ENCODE data around the gene PDGFC.

Gene PDGFC

DNA sequence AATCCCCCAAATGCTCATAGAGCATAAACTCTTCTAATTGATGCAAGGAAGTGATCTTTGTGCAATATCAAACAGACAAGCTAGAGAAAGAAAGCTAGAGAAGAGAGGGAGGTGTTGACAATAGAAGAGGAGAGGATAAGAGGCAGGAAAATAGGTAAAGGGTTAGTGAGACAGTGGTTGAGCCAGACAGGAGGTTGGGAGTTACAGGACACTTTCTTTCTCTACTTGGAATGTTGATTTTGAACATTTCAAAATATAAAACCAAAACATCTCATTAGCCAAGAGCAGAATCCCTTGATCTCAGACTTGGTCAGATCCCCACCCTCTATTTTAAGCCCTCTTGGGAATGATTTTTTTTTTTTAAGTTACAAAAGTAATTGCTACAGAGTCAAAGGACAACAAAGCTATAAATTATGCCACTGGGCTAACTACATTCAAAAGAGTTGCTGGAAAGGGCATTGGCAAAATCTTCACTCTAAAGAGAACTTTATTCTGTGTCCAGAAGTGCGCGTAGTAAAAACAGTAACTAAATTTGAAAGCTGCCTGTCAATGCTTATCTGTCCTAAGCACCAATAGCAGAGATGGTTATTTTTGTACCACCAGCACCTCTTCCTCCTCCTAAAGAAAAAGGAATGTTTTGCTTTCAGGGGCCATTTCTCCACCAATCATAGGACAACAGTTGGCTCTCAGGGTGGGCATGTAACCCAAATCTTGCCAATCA lies 133.8 kb downstream of the PDGFC start:
- FAIRE-seq (no peak), DNase-seq (ENCODE audit: insufficient read length, low spot score) (no peak)
- TF ChIP-seq, protein P1, sequence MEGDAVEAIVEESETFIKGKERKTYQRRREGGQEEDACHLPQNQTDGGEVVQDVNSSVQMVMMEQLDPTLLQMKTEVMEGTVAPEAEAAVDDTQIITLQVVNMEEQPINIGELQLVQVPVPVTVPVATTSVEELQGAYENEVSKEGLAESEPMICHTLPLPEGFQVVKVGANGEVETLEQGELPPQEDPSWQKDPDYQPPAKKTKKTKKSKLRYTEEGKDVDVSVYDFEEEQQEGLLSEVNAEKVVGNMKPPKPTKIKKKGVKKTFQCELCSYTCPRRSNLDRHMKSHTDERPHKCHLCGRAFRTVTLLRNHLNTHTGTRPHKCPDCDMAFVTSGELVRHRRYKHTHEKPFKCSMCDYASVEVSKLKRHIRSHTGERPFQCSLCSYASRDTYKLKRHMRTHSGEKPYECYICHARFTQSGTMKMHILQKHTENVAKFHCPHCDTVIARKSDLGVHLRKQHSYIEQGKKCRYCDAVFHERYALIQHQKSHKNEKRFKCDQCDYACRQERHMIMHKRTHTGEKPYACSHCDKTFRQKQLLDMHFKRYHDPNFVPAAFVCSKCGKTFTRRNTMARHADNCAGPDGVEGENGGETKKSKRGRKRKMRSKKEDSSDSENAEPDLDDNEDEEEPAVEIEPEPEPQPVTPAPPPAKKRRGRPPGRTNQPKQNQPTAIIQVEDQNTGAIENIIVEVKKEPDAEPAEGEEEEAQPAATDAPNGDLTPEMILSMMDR (IDR thresholded peaks at IDR 0.05; ENCODE audit: insufficient read depth, missing control alignments) = no peak

DNA sequence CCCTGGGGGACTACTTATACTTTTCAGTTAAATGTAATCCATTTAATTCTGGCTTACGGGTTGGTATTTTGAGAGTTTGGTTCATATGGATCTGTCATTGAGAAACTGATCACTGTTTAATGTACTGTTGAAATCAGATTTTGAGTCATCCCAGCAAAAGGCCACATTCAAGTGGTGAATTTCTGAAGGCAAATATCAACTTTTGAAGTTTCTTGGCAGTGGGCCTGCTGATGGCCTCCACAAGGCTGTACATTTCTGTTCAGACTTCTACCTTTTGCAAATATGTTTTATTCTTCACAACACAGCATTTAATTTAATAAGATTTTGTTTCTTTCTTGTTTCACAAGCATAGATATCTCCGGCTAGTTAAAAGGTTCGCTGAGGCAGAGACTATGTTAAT lies 138.7 kb downstream of the PDGFC start:
- TF ChIP-seq, protein P1 (IDR thresholded peaks at IDR 0.05; ENCODE audit: insufficient read depth, missing control alignments) = no peak

DNA sequence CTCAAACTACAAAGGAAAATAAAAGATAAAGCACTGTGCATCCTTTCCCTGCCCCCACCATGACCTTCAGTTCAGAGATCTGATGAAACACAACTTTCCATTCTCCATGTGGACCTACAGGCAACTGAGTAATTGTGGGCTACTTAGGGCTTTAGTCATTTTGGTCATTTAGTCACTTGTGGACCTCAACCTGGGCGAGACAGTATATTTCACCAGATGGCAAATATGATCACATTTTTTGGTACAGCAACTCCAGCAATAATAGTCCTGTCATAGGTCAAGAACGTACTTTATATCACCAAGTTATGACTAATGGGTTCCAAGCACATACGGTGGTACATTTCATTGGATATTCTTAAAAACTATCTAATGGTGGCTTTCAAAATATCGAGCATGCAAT lies 141.2 kb downstream of the PDGFC start:
- no peak for FAIRE-seq
- no peak for DNase-seq (ENCODE audit: insufficient read length, low spot score)
- TF ChIP-seq, protein P1 (IDR thresholded peaks at IDR 0.05; ENCODE audit: insufficient read depth, missing control alignments) = no peak

More for the DNA sequence above, 138.7 kb downstream of the PDGFC start:
- no peak for DNase-seq (ENCODE audit: insufficient read length, low spot score)
- FAIRE-seq = no peak

DNA sequence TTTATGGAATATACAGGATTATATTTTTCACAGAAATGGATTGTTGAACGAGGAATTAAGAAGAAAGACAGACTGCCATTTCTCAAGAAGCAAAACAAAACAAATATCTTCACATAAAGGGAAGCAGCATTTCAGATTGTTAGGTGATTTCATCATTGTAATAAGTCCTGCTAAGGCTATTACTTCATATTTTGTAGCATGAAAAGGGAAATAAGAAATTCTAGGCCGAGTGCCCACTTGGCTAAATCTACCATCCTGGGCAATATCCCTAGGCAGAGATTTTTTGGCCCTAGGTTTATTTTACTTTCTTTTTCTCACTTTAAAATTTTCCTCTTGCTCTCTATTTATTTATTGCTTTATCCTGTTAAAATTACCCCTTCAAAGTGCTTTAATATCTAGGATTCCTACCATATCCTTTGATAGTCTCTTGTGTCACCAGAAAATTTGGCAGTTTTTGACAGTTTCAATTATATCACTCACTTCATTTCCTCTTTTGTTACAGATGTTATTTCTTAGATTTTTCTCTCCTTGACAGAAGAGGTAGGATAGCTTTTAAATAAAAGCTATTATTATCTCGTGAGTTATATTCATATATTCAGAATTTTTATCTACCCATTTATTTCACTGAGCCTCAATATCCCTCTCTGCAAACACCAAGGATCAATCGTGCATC lies 142.3 kb downstream of the PDGFC start:
- FAIRE-seq = no peak

DNA sequence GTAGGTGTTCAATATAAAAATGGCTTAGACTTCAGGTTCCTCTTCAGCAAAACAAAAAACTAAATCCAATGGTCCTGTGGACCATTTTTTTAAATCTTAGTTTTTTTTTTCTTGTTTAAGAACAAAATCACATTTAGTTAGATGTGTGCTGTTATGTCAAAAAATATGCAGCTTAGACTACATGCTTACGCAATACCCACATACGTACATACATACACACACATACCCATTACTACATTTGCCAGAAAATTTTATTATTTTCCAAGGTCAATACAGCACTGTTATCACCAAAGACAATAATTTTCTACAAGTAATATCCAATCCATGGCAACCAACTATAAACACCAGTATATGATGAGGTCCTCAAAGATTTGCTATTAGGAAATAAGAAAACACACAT lies 144.1 kb downstream of the PDGFC start:
- DNase-seq (ENCODE audit: insufficient read length, low spot score) (no peak), FAIRE-seq (no peak)
- TF ChIP-seq, protein P1 (IDR thresholded peaks at IDR 0.05; ENCODE audit: insufficient read depth, missing control alignments) = no peak

More for the DNA sequence above, 142.3 kb downstream of the PDGFC start:
- no peak for DNase-seq (ENCODE audit: insufficient read length, low spot score)
- TF ChIP-seq, protein P1 (IDR thresholded peaks at IDR 0.05; ENCODE audit: insufficient read depth, missing control alignments) = no peak

DNA sequence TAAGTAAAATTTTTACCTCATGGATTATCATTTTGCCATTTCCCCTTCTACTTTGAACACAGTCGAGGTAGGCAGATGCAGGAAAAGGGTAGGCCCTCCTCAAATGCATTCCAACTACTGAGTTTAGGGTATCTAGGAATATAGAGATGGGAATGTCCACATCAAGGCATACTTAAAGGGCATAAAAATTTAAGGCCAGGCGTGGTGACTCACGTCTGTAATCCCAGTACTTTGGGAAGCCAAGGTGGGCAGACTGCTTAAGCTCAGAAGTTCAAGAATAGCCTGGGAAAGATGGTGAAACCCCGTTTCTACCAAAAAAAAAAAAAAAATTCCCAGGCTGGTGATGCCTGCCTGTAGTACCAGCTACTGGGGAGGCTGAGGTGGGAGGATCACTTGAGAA lies 146.5 kb downstream of the PDGFC start:
- no peak for DNase-seq (ENCODE audit: insufficient read length, low spot score)
- no peak for FAIRE-seq
- TF ChIP-seq, protein P1 (IDR thresholded peaks at IDR 0.05; ENCODE audit: insufficient read depth, missing control alignments) = no peak

Data from D721Med (cell line).